SK-N-SH (cell line): ENCODE results near the gene GCC1. TPM values are rescaled to one million over a fixed set of nuclear protein-coding genes. Genes with fewer than 3 reads are reported as not detected.
A peak's percentile ranks its signal among the peaks of the same experiment; 100 is the strongest.

Experiments
- CTCF ChIA-PET: fragments of 300-600, 350-600 bp; formaldehyde crosslinking; extraction: SDS; loops from one replicate; lab custom pipeline; 2021; lab: Yijun Ruan, JAX
- POLR2A ChIA-PET: fragments of 350-600 bp; sonication (Branson Sonifier 250); formaldehyde crosslinking; extraction: SDS; loops from one replicate; lab custom pipeline; 2020; ENCODE audit warnings: antibody characterized with exemption, inconsistent platforms; lab: Yijun Ruan, JAX
- DNase-seq: peaks from one replicate; pipeline ENCODE4 v3.0.0; 2012
- H2AFZ ChIP-seq: fragments of 200-600 bp; sonication (generic); 2 replicates; pipeline ENCODE4 v1.8.1; 2016; ENCODE audit warnings: antibody characterized with exemption, mild to moderate bottlenecking, low read depth
- H3F3A ChIP-seq: fragments of 200-600 bp; sonication (generic); replicated peaks from 2 replicates; pipeline ENCODE3; 2016; ENCODE audit warnings: antibody characterized with exemption, mild to moderate bottlenecking; ENCODE audit not compliant: insufficient read depth
- H3K27ac ChIP-seq, 2 experiments: fragments of 200-500 bp in 1 of 2; fragments of 200-600 bp in 1 of 2; sonication (Bioruptor generic) in 1 of 2; sonication (generic), shearing (Covaris generic) in 1 of 2; 2 replicates each; pipeline versions ENCODE4 v1.5.1 to v1.6.1; 2014 to 2016; ENCODE audit warnings: low read depth in 2 of 2, inconsistent platforms in 1 of 2, low read length in 1 of 2, mild to moderate bottlenecking in 1 of 2, mixed read lengths in 1 of 2
- H3K27me3 ChIP-seq: fragments of 200-600 bp; sonication (generic), shearing (Covaris generic); 2 replicates; pipeline ENCODE4 v1.6.1; 2016; ENCODE audit warnings: mixed run types; ENCODE audit not compliant: insufficient read depth
- H3K36me3 ChIP-seq, 2 experiments: fragments of 200-500 bp in 1 of 2; fragments of 200-600 bp in 1 of 2; sonication (Bioruptor generic) in 1 of 2; sonication (generic) in 1 of 2; replicated peaks in 1 of 2; 2 replicates each; pipeline versions ENCODE3 to v1.5.1; 2014 to 2016; ENCODE audit warnings: low read length in 1 of 2, mild to moderate bottlenecking in 1 of 2; ENCODE audit not compliant: insufficient read depth in 2 of 2, control insufficient read depth in 1 of 2
- H3K4me1 ChIP-seq, 2 experiments: fragments of 200-500 bp in 1 of 2; fragments of 200-600 bp in 1 of 2; sonication (Bioruptor generic) in 1 of 2; sonication (generic), shearing (Covaris generic) in 1 of 2; 2 replicates each; pipeline versions ENCODE4 v1.5.1 to v1.6.1; 2014 to 2016; ENCODE audit warnings: low read depth in 1 of 2, low read length in 1 of 2, mixed run types in 1 of 2; ENCODE audit not compliant: insufficient read depth in 2 of 2, control insufficient read depth in 1 of 2
- H3K4me2 ChIP-seq: fragments of 200-600 bp; sonication (generic), shearing (Covaris generic); 2 replicates; pipeline ENCODE4 v1.6.1; 2017; ENCODE audit warnings: mixed run types
- H3K4me3 ChIP-seq, 2 experiments: fragments of 200-500 bp in 1 of 2; fragments of 200-600 bp in 1 of 2; sonication (Bioruptor generic) in 1 of 2; sonication (generic), shearing (Covaris generic) in 1 of 2; 2 replicates each; pipeline versions ENCODE4 v1.5.1 to v1.8.1; 2014 to 2016; ENCODE audit warnings: low read depth in 2 of 2, inconsistent platforms in 1 of 2, low read length in 1 of 2, mild to moderate bottlenecking in 1 of 2, mixed read lengths in 1 of 2, moderate library complexity in 1 of 2
- H3K79me2 ChIP-seq: fragments of 200-600 bp; sonication (generic); 2 replicates; pipeline ENCODE4 v1.8.1; 2017; ENCODE audit warnings: mild to moderate bottlenecking; ENCODE audit not compliant: insufficient read depth
- H3K9ac ChIP-seq: fragments of 200-600 bp; sonication (generic); 2 replicates; pipeline ENCODE4 v1.6.1; 2017; ENCODE audit warnings: mixed run types
- H3K9me2 ChIP-seq: fragments of 200-600 bp; sonication (generic); 2 replicates; pipeline ENCODE4 v1.6.1; 2017; ENCODE audit warnings: mixed run types
- H3K9me3 ChIP-seq: fragments of 200-600 bp; sonication (generic); 2 replicates; pipeline ENCODE4 v1.6.1; 2017; ENCODE audit warnings: mixed run types, mild to moderate bottlenecking, moderate library complexity
- H4K20me1 ChIP-seq: fragments of 200-600 bp; sonication (generic); 2 replicates; pipeline ENCODE4 v1.6.1; 2017; ENCODE audit warnings: mild to moderate bottlenecking, mixed run types; ENCODE audit not compliant: insufficient read depth
- ELF1 ChIP-seq: IDR thresholded peaks from 2 replicates; pipeline ENCODE4 v1.4.0; 2012
- EP300 ChIP-seq, 2 experiments: IDR thresholded peaks; 2 replicates each; pipeline versions ENCODE4 v1.4.0 to v1.6.1; 2012; ENCODE audit warnings: borderline replicate concordance in 1 of 2, low read depth in 1 of 2, low read length in 1 of 2
- EZH2phosphoT487 ChIP-seq: fragments of 200-600 bp; sonication (generic); IDR thresholded peaks from 2 replicates; pipeline ENCODE4 v1.6.1; 2017; ENCODE audit warnings: low read depth, mixed run types, mild to moderate bottlenecking, antibody characterized with exemption, moderate library complexity, borderline replicate concordance
- FOSL2 ChIP-seq: IDR thresholded peaks from 2 replicates; pipeline ENCODE4 v1.4.0; 2012; ENCODE audit warnings: low read depth, mild to moderate bottlenecking, moderate library complexity, borderline replicate concordance
- FOXM1 ChIP-seq: IDR thresholded peaks from 2 replicates; pipeline ENCODE4 v1.4.0; 2012; ENCODE audit warnings: low read depth, mild to moderate bottlenecking
- GABPA ChIP-seq: IDR thresholded peaks from 2 replicates; pipeline ENCODE4 v1.4.0; 2012; ENCODE audit warnings: low read depth, mild to moderate bottlenecking
- GATA2 ChIP-seq: sonication (generic); formaldehyde crosslinking; IDR thresholded peaks from 2 replicates; pipeline ENCODE4 v1.5.0; 2020; ENCODE audit warnings: mild to moderate bottlenecking, missing genetic modification reagents
- IRF3 ChIP-seq: fragments of 150-350 bp; IDR thresholded peaks from 2 replicates; pipeline ENCODE4 v1.6.1; 2016; ENCODE audit warnings: mild to moderate bottlenecking, low read depth, low read length
- JUND ChIP-seq: IDR thresholded peaks from 2 replicates; pipeline ENCODE4 v1.4.0; 2012
- NFIC ChIP-seq: IDR thresholded peaks from 2 replicates; pipeline ENCODE4 v1.4.0; 2012; ENCODE audit warnings: borderline replicate concordance
- NRF1 ChIP-seq: IDR thresholded peaks from 2 replicates; pipeline ENCODE4 v1.6.1; 2012; ENCODE audit warnings: low read depth, mild to moderate bottlenecking, low read length
- RAD21 ChIP-seq: IDR thresholded peaks from 2 replicates; pipeline ENCODE4 v1.6.1; 2012; ENCODE audit warnings: mild to moderate bottlenecking, low read length
- RFX5 ChIP-seq: IDR thresholded peaks from 2 replicates; pipeline ENCODE4 v1.6.1; 2012; ENCODE audit warnings: mild to moderate bottlenecking, improper control_type of control experiment, low read length
- RXRA ChIP-seq: IDR thresholded peaks from 2 replicates; pipeline ENCODE4 v1.4.0; 2012; ENCODE audit warnings: low read depth, mild to moderate bottlenecking, borderline replicate concordance
- SIN3A ChIP-seq: IDR thresholded peaks from 2 replicates; pipeline ENCODE4 v1.6.1; 2012; ENCODE audit warnings: low read depth, mild to moderate bottlenecking, low read length, moderate library complexity, borderline replicate concordance
- SMC3 ChIP-seq: IDR thresholded peaks from 2 replicates; pipeline ENCODE4 v1.6.1; 2012; ENCODE audit warnings: low read depth, low read length, improper control_type of control experiment
- TAF1 ChIP-seq: IDR thresholded peaks from 2 replicates; pipeline ENCODE4 v1.6.1; 2012; ENCODE audit warnings: low read depth, mild to moderate bottlenecking, low read length, moderate library complexity, borderline replicate concordance
- TCF12 ChIP-seq: IDR thresholded peaks from 2 replicates; pipeline ENCODE4 v1.4.0; 2012
- TEAD4 ChIP-seq: IDR thresholded peaks from 2 replicates; pipeline ENCODE4 v1.4.0; 2012; ENCODE audit warnings: mild to moderate bottlenecking, borderline replicate concordance; ENCODE audit not compliant: insufficient read depth
- USF2 ChIP-seq: fragments of 150-350 bp; IDR thresholded peaks from 2 replicates; pipeline ENCODE4 v1.6.1; 2017; ENCODE audit warnings: antibody characterized with exemption, low read length, low read depth, borderline replicate concordance
- YY1 ChIP-seq: IDR thresholded peaks from 2 replicates; pipeline ENCODE4 v1.4.0; 2012; ENCODE audit warnings: low read depth, mild to moderate bottlenecking
- WGBS: methylation state at CpG from one replicate; pipeline ENCODE4 v1.1.6; 2017; ENCODE audit warnings: low lambda C conversion rate; 5-methylcytosine and 5-hydroxymethylcytosine counted together
- polyA plus RNA-seq, 3 experiments: library from polyadenylated mRNA; depleted of rRNA; stranded (reverse); fragments of >200 nt; gene quantifications; 2 replicates each; pipeline ENCODE4 v1.2.3, GENCODE V29; 2012
- TF ChIP-seq, protein P1 (sequence below): IDR thresholded peaks from 2 replicates; pipeline ENCODE4 v1.4.0; 2012; ENCODE audit warnings: low read depth

The GCC1 gene
- polyA plus RNA-seq, 1 of the 3 experiments (the other 2 are of a cell fraction): 8.4 TPM

GRCh38 chr7:127582361-127582760, 3.0 kb downstream of the GCC1 start:
- Histone ChIP-seq H3K9ac (no peak overlapping the region), H3K4me3 (no peak overlapping the region), H3K9me2 (no peaks in the 10 kb centered on the region), H3K36me3 (peaks cover 26 to 50% of the 10 kb centered on the region in 2 experiments), H3F3A (peaks cover 10% of the 10 kb centered on the region), H4K20me1 (peaks cover 56% of the 10 kb centered on the region), H3K79me2 (peaks cover 62% of the 10 kb centered on the region), H2AFZ (no peak overlapping the region), H3K27me3 (no peaks in the 10 kb centered on the region)
- ChIA-PET CTCF (interaction anchor here (1.0 to 7.9 kb wide), 3 partner anchors 17 to 626 kb away, joined by 3 to 78 read pairs (median 3); no protein-coding TSS in a partner anchor), POLR2A (no interaction called here)
- no peak for DNase-seq
- TF ChIP-seq FOSL2: no peak
- TF ChIP-seq, all 33 proteins: peak for 0
- Histone ChIP-seq H3K4me2 (0 out of 2 replicates have a peak overlapping the region, but pooled peaks have one; percentile 14), H3K4me1 (peaks cover 8 to 60% of the 10 kb centered on the region in 2 experiments; a peak in 3 of 4 replicates), H3K9me3 (no peaks in the 10 kb centered on the region), H3K27ac (no peak overlapping the region)
- WGBS: 96% methylated on average over 11 of the region's 14 CpGs

DNA sequence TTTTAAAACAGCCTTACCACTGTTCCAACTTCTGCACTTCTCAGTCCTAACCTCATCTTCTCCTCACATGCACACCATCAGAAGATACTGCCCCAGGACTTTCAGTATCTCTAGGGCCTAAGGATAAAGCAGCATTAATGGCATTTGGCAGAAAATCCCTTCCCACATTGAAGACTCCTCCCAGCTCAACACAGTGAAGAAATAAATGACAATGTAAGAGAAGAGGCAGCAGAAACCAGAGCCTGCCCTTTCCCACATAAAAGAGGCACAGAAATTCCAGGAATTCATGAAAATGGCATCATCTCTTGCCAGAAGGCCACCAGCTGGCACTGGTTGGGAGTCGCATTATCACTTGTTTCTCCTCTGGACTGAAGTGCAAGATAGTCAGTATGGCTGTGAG, 3.7 kb downstream of the GCC1 start:
- 71% methylated on average over 1 of the region's 1 CpG for WGBS
- ChIA-PET POLR2A (no interaction called here), CTCF (interaction anchor here (1.0 to 1.5 kb wide), 2 partner anchors 16 to 127 kb away, joined by 3 read pairs; no protein-coding TSS in a partner anchor)
- Histone ChIP-seq H2AFZ (no peak overlapping the region), H3K4me1 (peaks cover 8 to 60% of the 10 kb centered on the region in 2 experiments; a peak in 3 of 4 replicates), H3K27me3 (no peaks in the 10 kb centered on the region), H3K9me2 (no peaks in the 10 kb centered on the region), H3K4me3 (0 out of 4 replicates have a peak overlapping the region, but pooled peaks of 1 of the 2 experiments have one; percentile 6), H3K79me2 (peaks cover 62% of the 10 kb centered on the region), H3F3A (peaks cover 8% of the 10 kb centered on the region), H4K20me1 (peaks cover 56% of the 10 kb centered on the region), H3K36me3 (peaks cover 26 to 50% of the 10 kb centered on the region in 2 experiments), H3K27ac (no peak overlapping the region), H3K9me3 (no peaks in the 10 kb centered on the region), H3K9ac (no peak overlapping the region), H3K4me2 (peak overlapping the region; percentile 14; the same call in 1 of the 2 replicates)
- no peak for TF ChIP-seq EZH2phosphoT487
- TF ChIP-seq FOXM1: no peak
- TF ChIP-seq RXRA: no peak
- TF ChIP-seq TEAD4: no peak
- 0 out of 2 replicates have a peak, but pooled peaks have one; percentile 11 for TF ChIP-seq TCF12
- no peak for DNase-seq

GRCh38 chr7:127580612-127581011, 4.8 kb downstream of the GCC1 start:
- H3K27me3 ChIP-seq: no peaks in the 10 kb centered on the region
- ChIA-PET POLR2A (no interaction called here), CTCF (interaction anchor here (1.6 kb wide), 1 partner anchor 17 kb away, joined by 4 read pairs; no protein-coding TSS in a partner anchor)
- H4K20me1 ChIP-seq: peaks cover 56% of the 10 kb centered on the region
- no peak overlapping the region; a peak in 1 of 4 replicates for H3K27ac ChIP-seq
- H3K4me3 ChIP-seq: no peak overlapping the region
- H3K9me3 ChIP-seq: no peaks in the 10 kb centered on the region
- peaks cover 26 to 50% of the 10 kb centered on the region in 2 experiments for H3K36me3 ChIP-seq
- no peak for DNase-seq
- no peak overlapping the region for H2AFZ ChIP-seq
- H3K4me2 ChIP-seq: 0 out of 2 replicates have a peak overlapping the region, but pooled peaks have one; percentile 14
- peaks cover 4% of the 10 kb centered on the region for H3F3A ChIP-seq
- peaks cover 62% of the 10 kb centered on the region for H3K79me2 ChIP-seq
- H3K4me1 ChIP-seq: peaks cover 8 to 58% of the 10 kb centered on the region in 2 experiments; a peak in 3 of 4 replicates
- no peak overlapping the region for H3K9ac ChIP-seq
- no peaks in the 10 kb centered on the region for H3K9me2 ChIP-seq
- TF ChIP-seq GATA2 (no peak), ELF1 (no peak), TAF1 (no peak), RAD21 (no peak), EP300 (IDR thresholded peaks at IDR 0.05; ENCODE audit: borderline replicate concordance in 1 of 2, low read depth in 1 of 2, low read length in 1 of 2) (no peak), USF2 (no peak), YY1 (no peak), TEAD4 (no peak), GABPA (no peak), NRF1 (no peak), SIN3A (no peak), NFIC (no peak), FOXM1 (no peak), JUND (no peak), SMC3 (no peak), IRF3 (no peak), RFX5 (no peak)
- TF ChIP-seq, protein P1, sequence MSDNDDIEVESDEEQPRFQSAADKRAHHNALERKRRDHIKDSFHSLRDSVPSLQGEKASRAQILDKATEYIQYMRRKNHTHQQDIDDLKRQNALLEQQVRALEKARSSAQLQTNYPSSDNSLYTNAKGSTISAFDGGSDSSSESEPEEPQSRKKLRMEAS: no peak
